Esophagus squamous epithelium (tissue), 4 donors: ENCODE results near the gene RGS18.

Experiments used
- POLR2A ChIP-seq, 4 donors: fragments of 450-650 bp; IDR thresholded peaks; one replicate each; pipeline ENCODE4 v1.6.1; 2017; ENCODE audit warnings: antibody characterized with exemption in 4 of 4, mild to moderate bottlenecking in 4 of 4, moderate library complexity in 3 of 4
- TF ChIP-seq, protein P1 (sequence below), 6 experiments: fragments of 450-650 bp in 4 of 6; fragments of 200-600 bp in 2 of 6; sonication (generic) in 2 of 6; IDR thresholded peaks; one replicate each; pipeline ENCODE4 v1.5.1; 2016 to 2019; ENCODE audit warnings: antibody characterized with exemption in 6 of 6, mild to moderate bottlenecking in 4 of 6, moderate library complexity in 4 of 6

- TF ChIP-seq, protein P1, sequence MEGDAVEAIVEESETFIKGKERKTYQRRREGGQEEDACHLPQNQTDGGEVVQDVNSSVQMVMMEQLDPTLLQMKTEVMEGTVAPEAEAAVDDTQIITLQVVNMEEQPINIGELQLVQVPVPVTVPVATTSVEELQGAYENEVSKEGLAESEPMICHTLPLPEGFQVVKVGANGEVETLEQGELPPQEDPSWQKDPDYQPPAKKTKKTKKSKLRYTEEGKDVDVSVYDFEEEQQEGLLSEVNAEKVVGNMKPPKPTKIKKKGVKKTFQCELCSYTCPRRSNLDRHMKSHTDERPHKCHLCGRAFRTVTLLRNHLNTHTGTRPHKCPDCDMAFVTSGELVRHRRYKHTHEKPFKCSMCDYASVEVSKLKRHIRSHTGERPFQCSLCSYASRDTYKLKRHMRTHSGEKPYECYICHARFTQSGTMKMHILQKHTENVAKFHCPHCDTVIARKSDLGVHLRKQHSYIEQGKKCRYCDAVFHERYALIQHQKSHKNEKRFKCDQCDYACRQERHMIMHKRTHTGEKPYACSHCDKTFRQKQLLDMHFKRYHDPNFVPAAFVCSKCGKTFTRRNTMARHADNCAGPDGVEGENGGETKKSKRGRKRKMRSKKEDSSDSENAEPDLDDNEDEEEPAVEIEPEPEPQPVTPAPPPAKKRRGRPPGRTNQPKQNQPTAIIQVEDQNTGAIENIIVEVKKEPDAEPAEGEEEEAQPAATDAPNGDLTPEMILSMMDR (IDR thresholded peaks at IDR 0.05): no peak
- no peak for TF ChIP-seq POLR2A (IDR thresholded peaks at IDR 0.05)
Observed at GRCh38 chr1:192157067-192157466, 1.2 kb upstream of the RGS18 start.
